H9 (cell line): ENCODE results near the gene EBP. TPM values are rescaled to one million over a fixed set of nuclear protein-coding genes. Genes with fewer than 3 reads are reported as not detected.

Experiments
- DNase-seq: peaks from one replicate; pipeline ENCODE4 v3.0.0-alpha.2; 2017
- H2AFZ ChIP-seq: one replicate; pipeline ENCODE4 v1.6.1; 2013; ENCODE audit warnings: mild to moderate bottlenecking, low read length, control low read depth, moderate library complexity
- H2AK5ac ChIP-seq: 2 replicates; pipeline ENCODE4 v1.6.1; 2013; ENCODE audit warnings: low read length, control low read depth, mixed read lengths; ENCODE audit not compliant: insufficient read length
- H2BK120ac ChIP-seq: one replicate; pipeline ENCODE4 v1.6.1; 2013; ENCODE audit warnings: low read depth, mild to moderate bottlenecking, low read length, control low read depth, inconsistent platforms; ENCODE audit not compliant: poor library complexity, severe bottlenecking
- H2BK12ac ChIP-seq: 2 replicates; pipeline ENCODE4 v1.6.1; 2013; ENCODE audit warnings: low read length, control low read depth, mixed read lengths, low read depth; ENCODE audit not compliant: insufficient read length
- H2BK15ac ChIP-seq: 2 replicates; pipeline ENCODE4 v1.6.1; 2013; ENCODE audit warnings: low read depth, low read length, control low read depth
- H2BK20ac ChIP-seq: one replicate; pipeline ENCODE4 v1.6.1; 2013; ENCODE audit warnings: low read depth, mild to moderate bottlenecking, low read length, control low read depth, inconsistent platforms; ENCODE audit not compliant: poor library complexity, severe bottlenecking
- H2BK5ac ChIP-seq: 2 replicates; pipeline ENCODE4 v1.6.1; 2013; ENCODE audit warnings: low read length, control low read depth, mixed read lengths; ENCODE audit not compliant: insufficient read length
- H3K14ac ChIP-seq: 2 replicates; pipeline ENCODE4 v1.6.1; 2013; ENCODE audit warnings: low read length, control low read depth; ENCODE audit not compliant: insufficient read depth
- H3K18ac ChIP-seq: 2 replicates; pipeline ENCODE4 v1.6.1; 2013; ENCODE audit warnings: low read depth, mild to moderate bottlenecking, mixed read lengths, low read length, control low read depth; ENCODE audit not compliant: insufficient read length
- H3K23ac ChIP-seq: 2 replicates; pipeline ENCODE4 v1.6.1; 2013; ENCODE audit warnings: low read length, control low read depth, mixed read lengths, low read depth; ENCODE audit not compliant: insufficient read length
- H3K23me2 ChIP-seq: 2 replicates; pipeline ENCODE4 v1.6.1; 2013; ENCODE audit warnings: low read depth, mild to moderate bottlenecking, mixed read lengths, low read length, control low read depth; ENCODE audit not compliant: insufficient read length, poor library complexity, severe bottlenecking
- H3K27ac ChIP-seq: 2 replicates; pipeline ENCODE4 v1.5.1; 2013; ENCODE audit warnings: low read length, control low read depth, mixed read lengths, low read depth; ENCODE audit not compliant: insufficient read length
- H3K27me3 ChIP-seq: 2 replicates; pipeline ENCODE4 v1.6.1; 2013; ENCODE audit warnings: low read length, control low read depth, inconsistent platforms; ENCODE audit not compliant: insufficient read depth
- H3K4ac ChIP-seq: 2 replicates; pipeline ENCODE4 v1.6.1; 2013; ENCODE audit warnings: low read depth, mild to moderate bottlenecking, control low read depth, inconsistent platforms, low read length, moderate library complexity
- H3K4me1 ChIP-seq: 2 replicates; pipeline ENCODE4 v1.6.1; 2013; ENCODE audit warnings: low read length, control low read depth, inconsistent platforms; ENCODE audit not compliant: insufficient read depth
- H3K4me2 ChIP-seq: 2 replicates; pipeline ENCODE4 v1.6.1; 2013; ENCODE audit warnings: low read length, control low read depth, mixed read lengths; ENCODE audit not compliant: insufficient read length, insufficient read depth
- H3K56ac ChIP-seq: 2 replicates; pipeline ENCODE4 v1.6.1; 2013; ENCODE audit warnings: low read depth, mild to moderate bottlenecking, mixed read lengths, low read length, control low read depth; ENCODE audit not compliant: insufficient read length
- H3K79me1 ChIP-seq: 2 replicates; pipeline ENCODE4 v1.6.1; 2013; ENCODE audit warnings: low read depth, mild to moderate bottlenecking, moderate library complexity, low read length, control low read depth, inconsistent platforms; ENCODE audit not compliant: insufficient read depth, poor library complexity, severe bottlenecking
- H3K79me2 ChIP-seq: 2 replicates; pipeline ENCODE4 v1.6.1; 2013; ENCODE audit warnings: low read length, control low read depth, inconsistent platforms; ENCODE audit not compliant: insufficient read depth
- H3K9ac ChIP-seq: 2 replicates; pipeline ENCODE4 v1.6.1; 2013; ENCODE audit warnings: low read length, control low read depth, mixed read lengths; ENCODE audit not compliant: insufficient read length; ENCODE audit errors: extremely low read depth
- H3K9me3 ChIP-seq: one replicate; pipeline ENCODE4 v1.6.1; 2013; ENCODE audit warnings: low read depth, low read length, inconsistent platforms; ENCODE audit not compliant: control insufficient read depth
- H3T11ph ChIP-seq: one replicate; pipeline ENCODE4 v1.6.1; 2013; ENCODE audit warnings: mild to moderate bottlenecking, low read length, control low read depth, inconsistent platforms
- H4K20me1 ChIP-seq: one replicate; pipeline ENCODE4 v1.6.1; 2013; ENCODE audit not compliant: control insufficient read depth, insufficient read length, insufficient read depth
- H4K5ac ChIP-seq: 2 replicates; pipeline ENCODE4 v1.6.1; 2013; ENCODE audit warnings: low read depth, mild to moderate bottlenecking, mixed read lengths, low read length, control low read depth; ENCODE audit not compliant: insufficient read length
- H4K8ac ChIP-seq: replicated peaks from 2 replicates; pipeline ENCODE4 v1.6.1; 2013; ENCODE audit warnings: low read length, control low read depth, mixed read lengths, low read depth; ENCODE audit not compliant: insufficient read length
- H4K91ac ChIP-seq: 2 replicates; pipeline ENCODE4 v1.6.1; 2013; ENCODE audit warnings: low read depth, mild to moderate bottlenecking, moderate library complexity, mixed read lengths, low read length, control low read depth; ENCODE audit not compliant: insufficient read length
- H3K27ac Mint-ChIP-seq, 3 experiments: 2 replicates in 2 of 3; 3 replicates in 1 of 3; pipeline ENCODE4 v1.8.0; 2020 to 2021; ENCODE audit warnings: mixed read lengths in 3 of 3, mild to moderate bottlenecking in 1 of 3, moderate library complexity in 1 of 3
- H3K27me3 Mint-ChIP-seq: 2 replicates; pipeline ENCODE4 v1.8.0; 2021; ENCODE audit warnings: low read depth, mild to moderate bottlenecking, moderate library complexity, mixed read lengths
- H3K36me3 Mint-ChIP-seq, 3 experiments: 2 replicates in 2 of 3; 3 replicates in 1 of 3; pipeline ENCODE4 v1.8.0; 2020 to 2021; ENCODE audit warnings: low read depth in 3 of 3, mixed read lengths in 3 of 3; ENCODE audit not compliant: insufficient read depth in 1 of 3
- H3K4me1 Mint-ChIP-seq, 2 experiments: 2 replicates each; pipeline ENCODE4 v1.8.0; 2020; ENCODE audit warnings: mixed read lengths in 2 of 2
- H3K4me3 Mint-ChIP-seq, 2 experiments: 2 replicates in 1 of 2; 3 replicates in 1 of 2; pipeline ENCODE4 v1.8.0; 2020 to 2021; ENCODE audit warnings: mild to moderate bottlenecking in 2 of 2, mixed read lengths in 2 of 2, moderate library complexity in 1 of 2
- H3K9me3 Mint-ChIP-seq, 2 experiments: 2 replicates in 1 of 2; 3 replicates in 1 of 2; pipeline ENCODE4 v1.8.0; 2020; ENCODE audit warnings: mild to moderate bottlenecking in 2 of 2, mixed read lengths in 2 of 2, moderate library complexity in 1 of 2
- WGBS: extraction: QIAGEN DNeasy Blood & Tissue Kit; methylation state at CpG from one replicate; pipeline ENCODE4 v1.1.7; 2013; ENCODE audit warnings: missing lambda C conversion rate, low lambda C conversion rate, mixed read lengths; ENCODE audit not compliant: insufficient read length; ENCODE audit errors: extremely low coverage; 5-methylcytosine and 5-hydroxymethylcytosine counted together
- total RNA-seq: library from RNA; stranded (reverse); gene quantifications from 2 replicates; pipeline ENCODE4 v1.2.1, GENCODE V29; 2021
- TF ChIP-seq, protein P1 (sequence below): fragments of 200-600 bp; sonication (generic); conservative IDR thresholded peaks from 3 replicates; pipeline ENCODE4 v1.8.0; 2021; ENCODE audit warnings: antibody characterized with exemption, mild to moderate bottlenecking

Gene EBP
- total RNA-seq, 1 experiment from 2014 or later, result 117 TPM

DNA sequence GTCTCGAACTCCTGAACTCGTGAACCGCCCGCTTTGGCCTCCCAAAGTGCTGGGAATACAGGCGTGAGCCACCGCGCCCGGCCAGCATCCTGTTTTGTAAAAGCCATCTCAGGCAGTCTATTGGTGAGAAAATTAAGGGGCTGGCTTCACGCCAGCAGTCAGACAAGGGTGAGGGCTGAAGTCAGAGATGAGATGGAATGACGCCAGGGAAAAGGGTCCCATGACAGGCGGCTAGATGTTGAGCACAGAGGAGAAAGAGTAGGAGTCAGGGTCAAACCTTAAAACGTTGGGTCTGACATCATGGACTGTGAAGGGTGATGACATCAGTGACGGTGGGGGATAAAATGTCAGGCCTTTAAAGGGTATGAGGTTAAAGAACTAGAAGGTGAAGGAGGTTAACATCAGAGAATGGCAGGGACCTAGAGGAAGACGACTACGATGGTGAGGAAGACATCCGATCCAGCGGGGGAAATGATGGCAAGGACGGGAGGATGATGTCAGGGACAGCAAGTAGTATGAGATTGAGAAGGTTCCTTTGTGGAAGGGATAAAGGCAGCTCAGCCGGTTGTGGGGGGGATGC lies 52.2 kb downstream of the EBP start:
- peak overlapping the region; percentile 50 for H4K5ac ChIP-seq
- no peak overlapping the region for H3T11ph ChIP-seq
- Mint-ChIP-seq H3K27ac (peak overlapping the region; percentile 69 to 100 (median 99); a peak in 6 of 7 replicates), H3K36me3 (peaks cover 38 to 45% (median 39%) of the 10 kb centered on the region in 3 experiments), H3K9me3 (peaks cover 65 to 72% of the 10 kb centered on the region in 2 experiments), H3K4me3 (peak overlapping the region; percentile 96), H3K4me1 (peaks cover 0 to 11% of the 10 kb centered on the region in 2 experiments; a peak in 2 of 4 replicates), H3K27me3 (no peaks in the 10 kb centered on the region; the same call in none of the 2 replicates)
- TF ChIP-seq, protein P1, sequence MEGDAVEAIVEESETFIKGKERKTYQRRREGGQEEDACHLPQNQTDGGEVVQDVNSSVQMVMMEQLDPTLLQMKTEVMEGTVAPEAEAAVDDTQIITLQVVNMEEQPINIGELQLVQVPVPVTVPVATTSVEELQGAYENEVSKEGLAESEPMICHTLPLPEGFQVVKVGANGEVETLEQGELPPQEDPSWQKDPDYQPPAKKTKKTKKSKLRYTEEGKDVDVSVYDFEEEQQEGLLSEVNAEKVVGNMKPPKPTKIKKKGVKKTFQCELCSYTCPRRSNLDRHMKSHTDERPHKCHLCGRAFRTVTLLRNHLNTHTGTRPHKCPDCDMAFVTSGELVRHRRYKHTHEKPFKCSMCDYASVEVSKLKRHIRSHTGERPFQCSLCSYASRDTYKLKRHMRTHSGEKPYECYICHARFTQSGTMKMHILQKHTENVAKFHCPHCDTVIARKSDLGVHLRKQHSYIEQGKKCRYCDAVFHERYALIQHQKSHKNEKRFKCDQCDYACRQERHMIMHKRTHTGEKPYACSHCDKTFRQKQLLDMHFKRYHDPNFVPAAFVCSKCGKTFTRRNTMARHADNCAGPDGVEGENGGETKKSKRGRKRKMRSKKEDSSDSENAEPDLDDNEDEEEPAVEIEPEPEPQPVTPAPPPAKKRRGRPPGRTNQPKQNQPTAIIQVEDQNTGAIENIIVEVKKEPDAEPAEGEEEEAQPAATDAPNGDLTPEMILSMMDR, result no peak
- no peaks in the 10 kb centered on the region for H3K79me1 ChIP-seq
- H3K23me2 ChIP-seq, result peaks cover 4% of the 10 kb centered on the region
- no peak overlapping the region for H2BK5ac ChIP-seq
- H3K9me3 ChIP-seq, result peaks cover 20% of the 10 kb centered on the region
- H3K79me2 ChIP-seq, result no peaks in the 10 kb centered on the region; the same call in 1 of the 2 replicates
- H4K8ac ChIP-seq, result no peak overlapping the region
- H3K27ac ChIP-seq, result no peak overlapping the region
- no CpG with 5 or more reads among the region's 19 CpGs for WGBS
- no peak for DNase-seq
- no peak overlapping the region for H2BK20ac ChIP-seq
- no peak overlapping the region for H4K91ac ChIP-seq
- H3K23ac ChIP-seq, result no peak overlapping the region
- H3K18ac ChIP-seq, result no peak overlapping the region
- no peak overlapping the region; the same call in 1 of the 2 replicates for H3K14ac ChIP-seq
- H4K20me1 ChIP-seq, result no peaks in the 10 kb centered on the region
- H3K4me2 ChIP-seq, result peak overlapping the region; percentile 74
- no peak overlapping the region for H2AFZ ChIP-seq
- H3K56ac ChIP-seq, result no peak overlapping the region
- H2AK5ac ChIP-seq, result no peak overlapping the region
- H2BK120ac ChIP-seq, result no peak overlapping the region
- H3K4ac ChIP-seq, result no peak overlapping the region
- no peak overlapping the region for H2BK15ac ChIP-seq
- 0 out of 2 replicates have a peak, but pooled peaks cover 2% of the 10 kb centered on the region for H3K4me1 ChIP-seq
- H3K9ac ChIP-seq, result peak overlapping the region; percentile 23
- H3K27me3 ChIP-seq, result no peaks in the 10 kb centered on the region
- H2BK12ac ChIP-seq, result no peak overlapping the region
